GM21447 (cell line): ENCODE results near the gene REG3G.
"Not testable (repeated sequence)": the region's sequence is repeated elsewhere in the genome, so short reads cannot be mapped to it uniquely, and the experiment has no call there.

Experiments
- ATAC-seq: cut with Tn5 transposase; IDR thresholded peaks from one replicate; pipeline ENCODE4 v1.9.1; 2021; ENCODE audit not compliant: unreplicated experiment

The REG3G gene

DNA sequence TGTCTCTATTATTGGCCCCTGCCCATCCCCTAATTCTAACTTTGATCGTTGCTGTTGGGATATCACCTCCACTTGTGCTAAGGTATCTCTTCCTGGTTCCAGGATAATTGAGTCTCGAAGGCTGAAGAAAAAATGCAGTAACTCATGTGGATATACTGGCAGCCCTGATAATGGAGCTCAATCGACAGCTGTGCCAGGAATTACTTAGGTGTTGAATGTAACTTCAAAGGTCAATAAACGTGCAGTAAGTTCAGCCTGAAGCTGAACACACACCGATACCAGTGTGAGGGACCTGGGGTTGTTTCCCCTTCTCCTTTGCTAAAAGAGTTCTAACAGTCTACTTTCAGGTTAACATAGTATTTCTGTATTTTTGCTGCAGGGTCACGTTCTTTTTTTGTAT lies 11.9 kb upstream of the REG3G start:
- no peak for ATAC-seq

DNA sequence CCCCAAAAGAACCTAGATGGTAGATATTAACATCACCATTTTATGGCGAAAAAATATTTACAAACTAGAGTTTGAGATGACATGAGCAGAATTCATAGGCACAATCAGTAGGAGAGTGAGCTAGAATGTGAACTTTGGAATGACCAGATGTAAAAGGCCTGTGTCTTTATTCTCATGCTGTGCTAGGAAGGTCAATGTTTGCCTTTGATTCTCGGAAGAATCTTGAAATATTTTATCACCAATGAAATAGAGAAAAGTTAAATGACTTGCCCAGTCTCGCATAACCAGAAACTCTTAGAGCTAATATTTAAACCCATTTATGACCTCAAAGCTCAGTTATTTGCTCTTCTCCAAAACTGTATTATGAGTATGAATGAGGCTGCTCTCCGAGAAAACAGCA lies 9.2 kb upstream of the REG3G start:
- no peak for ATAC-seq

DNA sequence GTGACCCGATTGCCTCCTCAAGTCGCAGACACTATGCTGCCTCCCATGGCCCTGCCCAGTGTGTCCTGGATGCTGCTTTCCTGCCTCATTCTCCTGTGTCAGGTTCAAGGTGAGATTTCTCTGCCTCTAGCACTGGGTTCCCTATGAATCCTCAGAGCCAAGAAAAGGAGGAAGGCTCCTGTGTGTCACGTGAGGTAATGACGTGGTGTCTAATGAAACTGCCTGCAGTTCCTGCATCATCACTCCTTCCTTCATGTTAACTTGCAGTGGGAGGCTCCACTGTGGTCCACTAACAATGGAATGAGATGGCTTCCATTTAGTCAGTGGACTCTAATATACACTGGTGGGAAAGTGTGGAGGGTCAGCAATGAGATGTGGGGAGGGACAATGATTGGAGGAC lies 559 bp downstream of the REG3G start:
- no peak for ATAC-seq

DNA sequence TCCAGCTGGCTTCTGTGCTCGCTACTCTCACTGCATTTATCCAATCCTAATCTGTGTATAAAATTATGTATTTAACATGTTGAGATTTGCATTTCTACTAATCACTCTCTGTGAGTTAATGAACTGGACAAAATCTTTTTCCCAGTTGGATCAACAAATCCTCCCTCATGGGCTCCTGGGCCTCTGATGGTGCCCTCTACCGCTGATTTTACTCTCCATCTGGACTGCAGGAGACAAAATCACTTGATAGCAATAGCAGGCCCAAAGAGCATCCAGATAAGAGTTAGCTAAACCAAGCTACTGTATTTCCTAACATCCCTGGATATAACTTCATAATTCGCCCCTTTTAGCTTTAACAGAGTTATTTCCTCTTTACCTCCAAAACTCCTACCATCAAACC lies 14.4 kb downstream of the REG3G start:
- no peak for ATAC-seq

DNA sequence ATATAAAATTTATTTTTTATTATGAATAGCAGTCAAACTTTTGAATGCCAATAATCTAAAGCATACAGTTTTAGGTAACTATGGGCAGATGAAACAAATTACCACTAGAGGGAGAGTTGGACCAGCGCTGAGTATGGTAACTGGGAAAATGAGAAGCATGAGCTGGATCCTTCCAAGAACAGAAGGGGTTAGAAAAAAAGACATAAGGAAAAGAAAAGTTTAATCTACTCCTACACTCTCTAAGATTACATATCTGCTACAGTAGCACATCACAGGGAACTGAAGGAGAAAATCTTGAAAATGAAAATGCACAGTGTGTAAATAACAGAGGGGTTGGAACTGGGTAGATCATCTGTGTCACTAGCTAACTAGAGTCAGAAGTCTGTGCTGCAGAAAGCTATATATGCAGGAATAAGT lies 15.5 kb downstream of the REG3G start:
- no peak for ATAC-seq

DNA sequence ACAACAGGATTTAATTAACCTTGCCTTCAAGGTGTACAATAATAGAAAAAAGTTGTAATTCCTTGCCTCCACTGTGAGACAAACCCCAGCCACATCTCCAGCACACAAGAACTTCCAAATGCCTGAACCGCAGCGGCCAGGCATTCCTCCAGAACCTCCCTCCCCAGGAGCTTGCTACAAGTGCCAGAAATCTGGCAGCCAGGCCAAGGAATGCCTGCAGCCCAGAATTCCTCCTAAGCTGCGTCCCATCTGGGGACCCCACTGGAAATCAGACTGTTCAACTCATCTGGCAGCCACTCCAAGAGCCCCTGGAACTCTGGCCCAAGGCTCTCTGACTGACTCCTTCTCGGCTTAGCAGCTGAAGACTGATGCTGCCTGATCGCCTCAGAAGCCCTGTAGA lies 28.0 kb downstream of the REG3G start:
- not testable (repeated sequence) for ATAC-seq

DNA sequence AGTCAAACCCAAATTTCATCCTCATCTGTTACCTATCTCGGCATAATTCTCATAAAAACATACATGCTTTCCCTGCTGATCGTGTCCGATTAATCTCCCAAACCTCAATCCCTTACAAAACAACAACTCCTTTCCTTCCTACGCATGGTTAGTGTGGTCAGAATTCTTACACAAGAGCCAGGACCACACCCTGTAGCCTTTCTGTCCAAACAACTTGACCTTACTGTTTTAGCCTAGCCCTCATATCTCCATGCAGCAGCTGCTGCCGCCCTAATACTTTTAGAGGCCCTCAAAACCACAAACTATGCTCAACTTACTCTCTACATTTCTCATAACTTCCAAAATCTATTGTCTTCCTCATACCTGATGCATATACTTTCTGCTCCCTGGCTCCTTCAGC lies 29.3 kb downstream of the REG3G start:
- not testable (repeated sequence) for ATAC-seq

DNA sequence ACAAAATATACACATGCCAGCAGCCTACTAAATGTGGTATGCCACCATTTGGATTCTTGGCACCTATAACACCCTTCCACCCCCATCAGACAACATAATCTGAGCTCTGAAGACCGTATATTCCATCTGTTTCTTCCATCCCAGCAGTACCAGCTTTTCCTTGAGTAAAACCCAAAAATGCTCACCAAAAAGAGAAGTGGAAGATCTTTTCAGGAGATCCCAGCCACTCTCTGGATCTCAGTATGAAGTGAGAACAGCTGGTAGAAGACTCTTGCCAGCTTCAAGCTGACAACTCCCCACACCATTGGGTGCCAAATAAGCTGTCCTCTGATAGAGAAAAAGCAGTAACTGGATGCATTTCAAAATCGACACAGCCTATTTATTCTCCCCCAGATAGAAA lies 39.7 kb downstream of the REG3G start:
- ATAC-seq, result no peak

DNA sequence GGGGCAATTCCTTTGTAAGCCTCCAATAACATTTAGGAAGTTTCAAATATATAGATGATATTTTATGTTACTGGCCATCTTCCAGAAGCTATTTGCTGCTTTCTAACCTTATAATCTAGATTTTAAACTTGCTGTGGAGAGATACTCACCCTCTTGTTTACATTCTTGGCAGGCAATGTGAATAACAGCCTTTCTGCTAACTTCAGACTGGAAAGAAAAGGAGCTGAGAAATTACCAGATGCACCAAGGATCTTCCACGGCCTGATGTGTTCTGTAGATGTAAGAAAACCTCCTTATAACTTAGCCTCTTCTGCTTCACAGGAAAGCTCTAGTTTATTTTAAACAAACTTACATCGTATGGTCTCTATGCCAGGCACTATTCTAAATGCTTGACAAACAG lies 45.6 kb downstream of the REG3G start:
- no peak for ATAC-seq
